Transverse colon (tissue), 3 donors: ENCODE measurements around the gene WIZ.

Source experiments
- POLR2A ChIP-seq: fragments of 450-650 bp; IDR thresholded peaks from one replicate; pipeline ENCODE4 v1.6.1; 2016; ENCODE audit warnings: antibody characterized with exemption, mild to moderate bottlenecking, moderate library complexity
- TF ChIP-seq, protein P1 (sequence below), 5 experiments: fragments of 200-600 bp in 3 of 5; fragments of 450-650 bp in 2 of 5; sonication (generic) in 3 of 5; IDR thresholded peaks; 1 replicate in 2 of 5; 2 replicates in 3 of 5; pipeline ENCODE4 v1.5.1; 2016 to 2017; ENCODE audit warnings: antibody characterized with exemption in 5 of 5, inconsistent platforms in 3 of 5, mild to moderate bottlenecking in 2 of 5, moderate library complexity in 1 of 5

DNA sequence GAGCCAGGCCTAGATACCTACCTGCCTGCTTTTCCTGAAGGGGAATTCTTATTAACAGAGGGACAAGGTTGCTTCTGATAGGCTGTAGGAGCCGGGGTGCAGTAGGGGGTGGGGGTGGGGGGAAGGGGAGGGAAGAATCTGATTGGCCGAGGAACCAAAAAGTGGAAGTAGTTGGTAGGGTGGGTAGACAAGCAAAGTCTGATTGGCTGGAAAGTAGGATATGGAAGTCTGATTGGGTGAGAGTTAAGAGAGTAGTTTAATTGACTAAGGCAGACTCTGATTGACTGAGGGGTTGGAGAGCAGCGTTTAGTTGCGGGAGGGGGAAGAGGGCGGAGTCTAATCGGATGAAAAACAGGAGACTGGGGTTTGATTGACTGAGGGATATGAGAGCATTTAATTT, 49.2 kb upstream of the WIZ start:
- TF ChIP-seq, protein P1, sequence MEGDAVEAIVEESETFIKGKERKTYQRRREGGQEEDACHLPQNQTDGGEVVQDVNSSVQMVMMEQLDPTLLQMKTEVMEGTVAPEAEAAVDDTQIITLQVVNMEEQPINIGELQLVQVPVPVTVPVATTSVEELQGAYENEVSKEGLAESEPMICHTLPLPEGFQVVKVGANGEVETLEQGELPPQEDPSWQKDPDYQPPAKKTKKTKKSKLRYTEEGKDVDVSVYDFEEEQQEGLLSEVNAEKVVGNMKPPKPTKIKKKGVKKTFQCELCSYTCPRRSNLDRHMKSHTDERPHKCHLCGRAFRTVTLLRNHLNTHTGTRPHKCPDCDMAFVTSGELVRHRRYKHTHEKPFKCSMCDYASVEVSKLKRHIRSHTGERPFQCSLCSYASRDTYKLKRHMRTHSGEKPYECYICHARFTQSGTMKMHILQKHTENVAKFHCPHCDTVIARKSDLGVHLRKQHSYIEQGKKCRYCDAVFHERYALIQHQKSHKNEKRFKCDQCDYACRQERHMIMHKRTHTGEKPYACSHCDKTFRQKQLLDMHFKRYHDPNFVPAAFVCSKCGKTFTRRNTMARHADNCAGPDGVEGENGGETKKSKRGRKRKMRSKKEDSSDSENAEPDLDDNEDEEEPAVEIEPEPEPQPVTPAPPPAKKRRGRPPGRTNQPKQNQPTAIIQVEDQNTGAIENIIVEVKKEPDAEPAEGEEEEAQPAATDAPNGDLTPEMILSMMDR (IDR thresholded peaks at IDR 0.05) = no peak
- no peak for TF ChIP-seq POLR2A
